GM19467 (cell line): ENCODE results near the gene GPC3.
"Not testable (repeated sequence)": the region's sequence is repeated elsewhere in the genome, so short reads cannot be mapped to it uniquely, and the experiment has no call there.

ENCODE experiments used
- ATAC-seq: cut with Tn5 transposase; IDR thresholded peaks from one replicate; pipeline ENCODE4 v1.9.1; 2021; ENCODE audit warnings: mild to moderate bottlenecking, moderate library complexity; ENCODE audit not compliant: unreplicated experiment

Gene GPC3

DNA sequence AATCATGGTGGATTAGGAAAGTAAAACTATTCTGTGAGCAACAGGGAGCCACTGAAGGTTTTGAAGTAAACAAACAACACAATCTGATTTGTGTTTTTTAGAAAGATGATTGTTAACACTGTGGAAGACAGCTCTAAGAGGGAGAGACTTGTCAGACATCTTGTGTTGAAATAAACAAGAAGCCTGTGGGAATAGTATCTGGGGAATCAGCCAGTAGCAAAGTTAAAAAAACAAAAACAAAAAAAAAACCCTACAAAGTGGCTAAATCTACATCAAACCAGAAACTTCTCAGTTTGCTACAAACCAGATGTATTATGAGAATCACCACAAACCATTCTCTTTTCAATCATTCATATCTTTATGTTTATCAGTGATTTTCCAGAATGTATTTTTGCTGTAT is 444.4 kb downstream of the GPC3 start:
- no peak for ATAC-seq

DNA sequence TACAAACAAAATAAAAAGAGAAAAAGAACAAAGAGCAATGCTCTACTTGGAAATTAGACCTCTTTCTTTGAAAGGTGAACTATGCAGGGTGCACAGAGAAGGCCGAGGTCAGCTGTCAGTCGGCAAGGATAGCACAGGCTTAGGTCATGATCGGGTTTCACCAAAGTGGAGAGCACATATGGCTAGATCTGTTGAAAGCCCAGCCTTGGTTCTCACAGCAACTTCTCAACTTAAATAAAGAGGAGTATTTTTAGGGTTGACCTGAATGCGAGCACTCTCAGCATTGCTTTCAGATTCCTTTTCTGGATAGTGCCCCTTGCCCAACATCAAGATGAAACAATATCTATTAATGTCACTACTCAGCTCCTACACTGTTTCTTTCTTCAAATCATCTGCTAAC is 447.2 kb downstream of the GPC3 start:
- ATAC-seq = no peak

DNA sequence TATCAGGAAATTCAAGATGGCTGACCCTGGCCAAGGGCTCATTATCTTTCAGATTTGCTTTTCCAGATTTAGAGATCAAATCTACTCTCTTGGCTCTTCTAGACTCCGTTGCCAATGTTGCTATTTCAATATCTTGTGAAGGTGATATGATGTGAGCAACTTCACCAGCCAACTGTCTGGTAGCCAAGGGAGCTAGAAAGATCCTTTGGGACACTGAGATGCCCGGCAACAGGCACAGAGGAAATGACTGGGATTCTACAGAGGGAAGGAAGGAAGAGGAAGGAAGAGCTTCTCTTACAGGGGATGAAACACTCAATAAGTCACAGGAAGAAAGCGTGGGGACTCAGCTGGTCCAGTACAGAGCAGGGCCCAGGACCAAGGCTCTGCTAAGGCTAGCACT is 448.3 kb downstream of the GPC3 start:
- ATAC-seq = no peak

DNA sequence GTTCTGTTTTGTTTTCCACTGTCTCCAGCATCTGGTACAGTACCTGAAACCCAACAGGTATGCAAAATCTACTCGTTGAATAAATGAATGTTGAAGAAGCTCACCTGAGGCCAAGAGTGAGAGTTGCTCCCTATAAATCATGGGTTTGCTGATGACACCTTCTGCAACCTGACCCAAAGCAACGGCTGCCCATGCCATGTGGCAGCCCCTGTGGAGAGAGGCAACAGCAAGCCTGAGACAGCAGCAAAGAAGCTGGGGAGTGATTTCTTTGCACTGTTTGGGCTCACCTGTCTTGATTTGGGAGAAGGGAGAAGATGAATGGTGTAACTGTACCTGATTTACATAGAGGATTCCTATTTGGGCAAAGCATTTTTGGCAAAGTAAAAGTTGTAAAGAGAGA is 450.3 kb downstream of the GPC3 start:
- ATAC-seq = no peak

DNA sequence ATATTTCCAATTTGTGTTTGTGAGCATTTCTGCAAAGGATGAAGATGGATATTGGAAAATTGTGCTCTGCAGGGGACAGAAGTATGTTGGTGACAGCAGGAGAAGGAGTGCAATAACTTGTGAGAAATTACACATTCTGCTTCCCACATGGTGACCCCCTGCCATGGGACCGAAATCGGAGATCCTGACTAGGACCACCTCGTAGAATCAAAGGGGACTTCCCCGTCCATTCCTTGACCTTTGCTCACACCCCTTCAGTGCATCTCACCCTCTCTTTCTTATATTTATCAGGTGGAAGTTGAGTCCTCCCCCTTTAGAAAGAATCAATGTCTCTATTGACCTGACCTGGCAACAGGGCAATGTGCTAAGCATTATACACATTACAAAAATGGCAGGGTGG is 451.2 kb downstream of the GPC3 start:
- no peak for ATAC-seq

DNA sequence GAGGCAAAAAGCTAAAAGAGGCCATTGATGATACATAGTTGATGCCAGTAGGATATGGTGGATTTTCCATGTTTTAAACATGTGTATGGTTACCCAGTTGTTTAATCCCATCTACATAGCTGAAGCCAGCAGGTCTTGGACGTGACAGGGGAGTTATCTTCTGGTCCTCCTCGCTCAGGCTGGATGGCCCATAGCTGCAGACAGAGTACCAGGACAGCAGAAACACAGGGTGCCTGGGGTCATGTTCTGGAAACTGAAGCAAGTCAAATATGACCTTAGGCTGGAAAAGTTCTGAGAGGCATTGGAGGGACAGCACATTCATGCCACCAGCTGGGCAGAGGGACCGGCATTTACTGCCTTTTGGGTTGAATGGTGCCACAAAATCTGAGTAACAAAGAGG is 452.1 kb downstream of the GPC3 start:
- ATAC-seq = no peak

DNA sequence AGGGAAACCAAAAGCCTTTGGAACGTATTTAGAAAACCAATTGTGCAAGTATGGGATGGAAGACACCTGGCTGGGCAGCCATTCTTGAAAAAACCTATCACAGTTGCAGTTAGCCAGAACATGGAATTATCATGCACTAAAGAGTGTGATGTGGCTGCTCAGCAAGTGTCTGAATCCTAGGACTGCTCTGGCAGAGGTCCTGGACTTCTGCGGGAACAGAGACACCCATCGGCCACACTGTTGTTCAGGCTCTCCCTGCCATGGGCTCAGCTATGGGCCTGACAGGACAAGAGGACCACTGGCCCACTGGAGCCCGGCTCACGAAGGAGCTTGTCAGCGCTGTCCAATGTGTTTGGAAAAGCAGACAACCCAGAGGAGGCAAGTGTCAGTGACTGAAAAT is 454.4 kb downstream of the GPC3 start:
- no peak for ATAC-seq

DNA sequence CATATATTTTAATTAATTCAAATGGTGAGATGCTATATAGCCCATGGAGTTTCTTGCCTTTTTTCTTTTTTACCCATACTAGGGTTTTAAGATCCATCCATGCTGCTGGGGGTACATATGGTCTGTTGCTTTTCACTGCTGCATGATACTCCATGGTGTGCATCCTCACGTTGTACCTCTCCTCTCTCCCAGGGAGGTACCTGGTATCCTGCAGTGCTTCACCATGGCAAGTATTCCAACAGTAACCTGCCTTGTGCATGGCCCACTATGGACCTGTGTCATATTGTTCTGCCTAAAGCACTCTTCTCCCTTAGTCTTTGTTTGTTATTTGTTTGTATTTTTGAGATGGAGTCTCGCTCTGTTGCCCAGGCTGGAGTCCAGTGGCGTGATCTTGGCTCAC is 455.8 kb downstream of the GPC3 start:
- ATAC-seq = no peak

DNA sequence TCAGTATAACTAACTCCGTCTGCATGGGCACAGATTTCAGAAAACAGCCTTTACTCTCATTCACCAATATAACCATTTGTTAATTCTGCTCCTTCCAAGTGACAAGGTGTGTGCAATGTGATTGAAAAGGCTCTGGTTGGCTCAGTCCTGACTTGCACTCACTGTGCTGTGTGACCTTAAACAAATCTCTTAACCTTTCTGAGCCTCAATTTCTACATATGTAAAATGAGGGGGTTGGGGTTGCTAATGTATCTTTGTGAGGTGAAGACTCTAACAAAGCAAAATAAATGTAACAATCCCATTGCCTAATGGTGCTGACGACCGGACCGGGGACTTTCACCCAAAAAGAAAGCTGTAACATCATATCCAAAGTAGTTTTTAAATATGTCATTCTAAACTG is 457.6 kb downstream of the GPC3 start:
- no peak for ATAC-seq

DNA sequence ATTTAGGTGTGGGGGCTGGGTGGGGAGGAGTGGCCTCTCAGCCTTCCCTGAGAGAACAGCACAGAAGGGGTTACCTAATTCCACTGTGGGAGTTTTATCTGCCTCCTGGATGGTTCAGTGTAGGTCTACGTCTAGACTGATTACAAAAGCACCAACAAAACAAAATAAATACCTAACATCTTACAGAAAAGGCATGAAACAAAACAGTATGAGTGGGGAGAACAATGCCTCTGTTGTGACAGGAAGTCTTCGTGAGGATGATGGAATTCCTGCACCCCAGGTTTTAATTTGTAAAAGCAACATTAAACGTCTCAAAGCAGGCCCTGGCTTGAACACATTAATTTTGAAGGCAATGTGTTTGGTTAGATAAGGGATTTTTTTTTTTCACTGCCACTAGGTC is 458.0 kb downstream of the GPC3 start:
- ATAC-seq = no peak

DNA sequence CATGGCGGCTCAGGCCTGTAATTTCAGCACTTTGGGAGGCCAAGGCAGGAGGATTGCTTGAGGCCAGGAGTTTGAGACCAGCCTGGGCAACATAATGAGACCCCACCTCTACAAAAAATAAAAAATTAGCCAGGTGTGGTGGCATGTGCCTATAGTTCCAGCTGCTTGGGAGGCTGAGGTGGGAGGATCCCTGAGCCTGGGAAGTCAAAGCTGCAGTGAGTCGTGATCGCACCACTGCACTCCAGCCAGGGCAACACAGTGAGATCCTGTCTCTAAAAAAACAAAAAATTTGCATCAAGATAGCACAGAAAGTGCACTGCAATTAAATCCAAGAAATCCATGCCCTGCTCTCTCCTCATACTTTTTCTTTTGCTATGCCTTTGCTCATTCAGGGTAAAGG is 458.6 kb downstream of the GPC3 start:
- not testable (repeated sequence) for ATAC-seq

DNA sequence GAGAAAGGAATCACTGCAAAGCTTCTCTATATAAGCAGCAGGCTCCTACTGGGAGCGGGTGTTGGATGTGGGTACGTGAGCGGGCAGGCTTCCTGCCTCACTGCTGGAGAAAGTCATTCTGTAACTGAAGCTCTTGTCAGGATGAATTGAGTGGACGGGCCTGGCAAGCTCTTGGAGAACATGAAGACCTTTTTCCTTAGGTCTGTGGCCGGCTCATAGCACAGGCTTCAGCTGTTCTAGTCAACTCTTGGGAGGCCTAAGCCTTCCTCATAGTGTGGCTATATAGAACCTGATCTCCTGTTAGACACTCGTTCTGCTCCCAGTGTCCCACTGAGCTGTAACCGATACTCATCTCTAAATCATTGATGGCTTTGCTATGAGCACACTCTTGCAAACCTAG is 461.9 kb downstream of the GPC3 start:
- ATAC-seq = no peak

DNA sequence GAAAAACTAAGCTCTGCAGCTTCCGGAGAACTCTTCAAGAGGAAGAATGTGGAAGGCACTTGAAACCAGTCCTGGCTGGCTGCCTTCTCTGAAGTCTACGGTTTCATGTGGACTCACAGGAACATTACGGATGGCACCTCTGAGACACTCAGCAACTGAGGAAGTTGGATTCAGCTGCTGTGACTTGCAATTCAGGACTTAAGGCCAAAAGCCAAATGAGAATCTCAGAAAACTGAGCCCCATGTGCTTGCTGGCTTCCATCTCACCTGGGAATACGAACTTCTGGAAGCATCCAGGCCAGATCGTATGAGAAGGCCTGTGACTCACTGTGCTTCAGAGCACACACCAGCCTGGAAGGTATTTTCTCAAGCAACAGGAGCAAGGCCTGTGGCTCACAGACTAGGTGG is 462.3 kb downstream of the GPC3 start:
- ATAC-seq = no peak

DNA sequence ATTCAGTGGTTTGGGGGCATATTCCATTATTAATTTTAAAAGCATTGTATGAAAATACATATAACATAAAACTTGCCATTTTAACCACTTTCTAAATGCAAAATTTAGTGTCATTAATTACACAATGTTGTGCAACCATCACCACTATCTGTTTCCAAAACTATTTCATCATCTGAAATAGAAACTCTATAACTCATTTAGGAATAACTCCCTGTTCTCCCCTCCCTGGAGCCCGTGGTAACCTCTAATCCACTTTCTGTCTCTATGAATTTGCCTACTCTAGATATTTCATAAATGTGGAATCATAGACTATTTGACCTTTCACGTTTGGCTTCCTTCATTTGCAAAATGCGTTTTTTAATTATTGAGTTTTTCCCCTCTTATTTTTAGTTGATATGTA is 468.7 kb downstream of the GPC3 start:
- no peak for ATAC-seq

DNA sequence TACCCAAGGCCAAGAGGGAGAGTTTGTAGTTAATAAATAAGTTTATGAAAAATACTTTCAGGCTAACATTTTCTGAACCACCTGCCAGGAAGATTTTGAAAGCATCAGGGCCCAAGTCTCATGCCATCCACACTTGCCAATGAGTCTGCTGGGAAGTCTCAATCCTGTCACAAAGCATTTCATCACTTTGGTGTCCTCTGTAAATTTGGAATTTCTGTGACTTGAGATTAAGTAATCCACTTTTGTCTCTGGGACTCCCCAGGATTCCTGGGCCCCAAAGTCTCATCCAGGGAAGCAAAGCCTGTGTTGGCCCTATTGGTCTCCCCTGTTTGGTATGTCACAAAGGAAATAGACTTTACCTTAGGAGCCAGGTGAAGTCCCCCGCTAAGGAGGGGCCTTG is 470.9 kb downstream of the GPC3 start:
- ATAC-seq = no peak

DNA sequence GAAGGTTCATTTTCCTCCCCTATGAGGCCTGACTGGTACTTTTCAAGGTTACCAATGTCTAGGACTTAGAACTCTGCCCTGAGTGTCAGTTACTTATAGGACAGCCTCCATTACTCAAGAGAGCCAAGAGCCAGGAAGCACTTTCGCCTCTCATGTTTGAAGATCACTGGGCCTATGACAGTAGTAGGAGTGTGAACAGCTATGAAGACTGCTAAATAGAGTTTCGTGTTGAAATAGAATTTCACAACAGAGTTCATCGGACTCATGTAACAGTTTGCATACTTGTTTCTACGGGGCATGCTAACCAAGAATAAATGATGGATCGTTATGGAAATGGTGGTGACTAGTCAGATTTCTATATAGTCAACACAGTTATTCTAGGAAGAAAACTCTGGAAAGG is 472.3 kb downstream of the GPC3 start:
- ATAC-seq = no peak

DNA sequence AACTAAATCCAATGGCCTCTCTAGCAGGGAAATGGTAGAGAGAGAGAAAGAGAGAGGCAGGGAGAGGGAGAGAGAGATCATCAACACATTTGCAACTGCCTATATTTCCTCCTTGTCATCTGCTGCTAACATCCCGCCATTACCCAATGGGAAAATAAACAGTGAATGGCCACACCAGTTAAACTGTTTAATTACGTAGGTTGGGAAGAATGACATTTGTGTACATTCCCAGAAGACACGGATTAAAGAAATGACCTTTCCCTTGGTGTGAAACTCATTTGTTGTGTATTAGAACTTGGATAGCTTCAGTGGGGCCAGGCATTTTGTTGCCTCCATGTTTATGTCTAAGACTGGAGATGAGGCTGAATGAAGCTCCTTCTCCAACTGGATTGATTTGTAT is 474.4 kb downstream of the GPC3 start:
- ATAC-seq = no peak

DNA sequence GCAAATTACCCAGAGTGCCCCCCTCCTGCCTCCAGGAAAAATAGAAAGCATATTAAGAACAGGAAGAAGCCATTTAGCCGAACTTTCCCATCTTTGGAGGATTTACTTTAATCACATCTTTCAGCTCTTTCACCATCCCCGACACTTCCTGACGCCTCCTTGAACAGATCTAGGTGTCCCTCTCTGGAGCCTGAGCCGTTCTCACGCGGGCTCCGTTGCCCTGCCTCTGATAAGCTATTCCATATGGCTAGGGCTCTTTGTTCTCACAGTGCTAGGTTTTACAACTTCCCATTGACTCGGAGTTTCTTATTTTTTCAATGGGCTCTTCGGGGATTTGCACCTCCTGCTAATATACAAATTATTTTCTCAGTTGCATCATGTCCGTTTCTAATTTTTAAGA is 488.0 kb downstream of the GPC3 start:
- ATAC-seq = no peak

DNA sequence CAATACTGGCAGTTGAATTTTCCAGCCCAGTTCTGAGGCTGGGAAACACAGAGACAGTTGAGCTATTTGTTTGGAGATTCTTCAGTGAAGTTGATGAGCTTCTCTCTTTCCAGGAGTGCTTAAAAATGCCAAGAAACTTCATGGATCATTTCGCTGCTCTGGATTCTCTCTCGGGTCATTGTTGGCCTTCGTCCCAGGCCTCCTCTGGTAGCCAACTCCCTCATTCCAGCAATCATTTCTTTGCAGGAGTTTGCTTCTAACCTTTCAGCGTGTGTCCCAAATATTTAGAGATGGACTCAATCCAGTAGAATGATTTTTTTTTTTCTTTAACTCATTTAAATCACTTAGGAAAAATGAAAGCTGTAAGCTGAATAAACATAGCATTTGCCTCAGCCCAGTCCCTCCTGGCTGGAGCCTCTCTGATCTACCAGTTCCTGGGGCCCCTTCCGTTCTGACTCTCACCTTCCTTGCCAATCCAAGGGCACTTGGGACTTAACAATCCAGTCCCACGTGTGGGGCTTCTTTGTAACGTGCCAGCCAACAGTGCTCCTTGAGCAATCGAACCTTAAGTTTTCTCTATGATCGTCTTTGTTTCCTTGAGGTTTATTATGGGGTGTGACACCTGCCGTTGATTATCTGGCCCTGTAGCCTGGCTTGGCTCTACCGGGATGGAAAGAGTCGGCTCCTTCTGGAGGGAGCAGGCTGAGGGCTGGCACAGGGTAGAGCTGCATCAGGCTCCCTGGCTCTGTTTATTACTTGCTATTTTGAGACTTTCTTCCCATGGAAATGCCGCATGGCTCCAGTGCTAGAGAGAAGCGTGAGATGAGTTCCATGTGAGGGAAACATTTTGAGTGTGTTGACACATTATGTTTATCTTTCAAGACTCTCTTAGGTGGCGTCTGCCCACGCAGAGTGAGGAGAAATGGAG is 489.7 kb downstream of the GPC3 start:
- no peak for ATAC-seq

DNA sequence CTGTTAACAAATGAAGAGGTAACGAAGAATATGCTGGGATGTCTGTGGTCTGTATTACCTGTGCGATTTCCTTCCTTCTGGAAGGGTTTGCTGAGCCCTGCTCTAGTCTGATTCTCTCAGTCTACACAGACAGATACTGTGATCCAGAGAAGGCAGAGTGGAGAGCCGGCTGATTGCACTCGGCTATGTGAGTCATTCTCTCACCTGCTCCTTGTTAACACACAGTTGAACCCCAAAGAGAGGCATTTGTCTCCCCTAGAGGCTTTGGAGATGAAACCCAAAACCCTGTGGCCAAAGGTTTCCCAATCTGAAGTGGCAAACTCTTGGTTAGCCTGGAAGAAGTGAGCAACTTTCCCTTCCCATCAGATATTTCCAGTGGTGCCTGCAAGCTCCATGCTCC is 492.0 kb downstream of the GPC3 start:
- no peak for ATAC-seq

DNA sequence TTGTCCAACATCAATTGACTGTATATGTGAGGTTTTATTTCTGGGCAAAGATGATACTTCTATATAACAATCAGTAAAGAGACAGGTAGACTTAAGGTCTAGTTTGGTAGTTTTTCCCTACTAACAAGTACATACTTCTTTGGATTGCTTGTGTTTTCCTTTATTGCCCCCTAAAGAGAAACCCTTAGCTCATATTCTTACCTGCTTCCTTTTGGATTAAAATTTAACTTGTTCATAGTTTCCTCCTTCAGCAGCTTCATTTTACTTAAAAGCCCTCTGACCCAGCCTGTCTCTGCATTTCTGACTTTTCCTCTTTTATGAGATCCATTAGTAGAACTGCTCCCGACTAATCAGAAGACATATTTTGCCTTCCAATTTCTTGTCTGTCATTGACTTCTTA is 494.4 kb downstream of the GPC3 start:
- no peak for ATAC-seq
